IMR-90 (cell line): ENCODE data around the gene SLN. TPM values are rescaled to one million over a fixed set of nuclear protein-coding genes. Genes with fewer than 3 reads are reported as not detected.

Experiments
- ATAC-seq: fragments of 200-7000 bp; cut with Tn5 transposase; 2 replicates; pipeline ENCODE4 v1.9.1; 2020; ENCODE audit warnings: low read depth, mild to moderate bottlenecking, moderate library complexity
- BruUV-seq: library from RNA; stranded (reverse); fragments of 400-500 nt; replicated peaks from 2 replicates; lab custom pipeline; 2021; lab: Mats Ljungman, UMichigan
- CTCF ChIA-PET: fragments of 300-600 bp; formaldehyde crosslinking; extraction: SDS; loops from one replicate; lab custom pipeline; 2021; ENCODE audit warnings: antibody characterized with exemption; lab: Yijun Ruan, JAX
- POLR2A ChIA-PET: fragments of 300-600 bp; sonication (Branson Sonifier 250); formaldehyde crosslinking; loops from one replicate; lab custom pipeline; 2022; ENCODE audit warnings: antibody characterized with exemption; ENCODE audit not compliant: unreplicated experiment; lab: Charles Lee
- DNase-seq: peaks from one replicate; pipeline ENCODE4 v3.0.0; 2013
- H2AFZ ChIP-seq: replicated peaks from 2 replicates; pipeline ENCODE3; 2013; ENCODE audit warnings: low read length, mild to moderate bottlenecking; ENCODE audit not compliant: poor library complexity
- H2AK5ac ChIP-seq: 2 replicates; pipeline ENCODE4 v1.6.1; 2013; ENCODE audit warnings: low read depth, low read length, inconsistent platforms
- H2AK9ac ChIP-seq: replicated peaks from 2 replicates; pipeline ENCODE3; 2013; ENCODE audit warnings: mild to moderate bottlenecking, low read depth, low read length, moderate library complexity; ENCODE audit not compliant: poor library complexity
- H2BK120ac ChIP-seq: 2 replicates; pipeline ENCODE4 v1.6.1; 2013; ENCODE audit warnings: low read depth, low read length, inconsistent platforms
- H2BK15ac ChIP-seq: 3 replicates; pipeline ENCODE4 v1.6.1; 2013; ENCODE audit warnings: low read depth, low read length, inconsistent platforms
- H2BK20ac ChIP-seq: 2 replicates; pipeline ENCODE4 v1.6.1; 2013; ENCODE audit warnings: low read depth, mild to moderate bottlenecking, inconsistent platforms, low read length, moderate library complexity
- H2BK5ac ChIP-seq: 2 replicates; pipeline ENCODE4 v1.6.1; 2013; ENCODE audit warnings: mild to moderate bottlenecking, low read depth, low read length, inconsistent platforms; ENCODE audit not compliant: poor library complexity, severe bottlenecking
- H3K14ac ChIP-seq: replicated peaks from 2 replicates; pipeline ENCODE4 v1.6.1; 2013; ENCODE audit warnings: low read depth, low read length, inconsistent platforms
- H3K18ac ChIP-seq: 2 replicates; pipeline ENCODE4 v1.6.1; 2013; ENCODE audit warnings: low read depth, low read length, control low read depth
- H3K23ac ChIP-seq: 2 replicates; pipeline ENCODE4 v1.6.1; 2013; ENCODE audit warnings: low read depth, low read length, inconsistent platforms
- H3K27ac ChIP-seq: 2 replicates; pipeline ENCODE4 v1.5.1; 2013; ENCODE audit warnings: mild to moderate bottlenecking, control low read depth, low read length; ENCODE audit not compliant: insufficient read depth
- H3K27me3 ChIP-seq: 2 replicates; pipeline ENCODE4 v1.6.1; 2013; ENCODE audit warnings: low read length; ENCODE audit not compliant: control insufficient read depth, insufficient read depth
- H3K36me3 ChIP-seq: 2 replicates; pipeline ENCODE4 v1.6.1; 2013; ENCODE audit warnings: low read length, mixed read lengths; ENCODE audit not compliant: control insufficient read depth, insufficient read depth
- H3K4ac ChIP-seq: 2 replicates; pipeline ENCODE4 v1.6.1; 2013; ENCODE audit warnings: low read depth, low read length, inconsistent platforms
- H3K4me1 ChIP-seq: 2 replicates; pipeline ENCODE4 v1.6.1; 2013; ENCODE audit warnings: low read length, mixed read lengths; ENCODE audit not compliant: control insufficient read depth, insufficient read depth
- H3K4me2 ChIP-seq: 2 replicates; pipeline ENCODE4 v1.6.1; 2013; ENCODE audit warnings: low read depth, mild to moderate bottlenecking, control low read depth, low read length, moderate library complexity
- H3K4me3 ChIP-seq: 2 replicates; pipeline ENCODE4 v1.5.1; 2013; ENCODE audit warnings: low read depth, mild to moderate bottlenecking, control low read depth, low read length, moderate library complexity; ENCODE audit not compliant: insufficient read depth
- H3K56ac ChIP-seq: 2 replicates; pipeline ENCODE4 v1.6.1; 2013; ENCODE audit warnings: low read length, inconsistent platforms; ENCODE audit not compliant: insufficient read depth; ENCODE audit errors: extremely low read depth
- H3K79me1 ChIP-seq, 2 experiments: 2 replicates each; pipeline ENCODE4 v1.6.1; 2013; ENCODE audit warnings: low read length in 2 of 2, inconsistent platforms in 1 of 2, low read depth in 1 of 2
- H3K9ac ChIP-seq: 2 replicates; pipeline ENCODE4 v1.6.1; 2013; ENCODE audit warnings: low read depth, low read length, control low read depth
- H3K9me1 ChIP-seq: 2 replicates; pipeline ENCODE4 v1.6.1; 2013; ENCODE audit warnings: low read length, inconsistent platforms; ENCODE audit not compliant: insufficient read depth
- H3K9me3 ChIP-seq: 2 replicates; pipeline ENCODE4 v1.6.1; 2013; ENCODE audit warnings: low read length; ENCODE audit not compliant: control insufficient read depth, insufficient read depth
- H4K20me1 ChIP-seq: 2 replicates; pipeline ENCODE4 v1.6.1; 2013; ENCODE audit warnings: low read length, inconsistent platforms; ENCODE audit not compliant: insufficient read depth
- H4K5ac ChIP-seq: 2 replicates; pipeline ENCODE4 v1.6.1; 2013; ENCODE audit warnings: mild to moderate bottlenecking, low read depth, low read length, control low read depth
- H4K8ac ChIP-seq, 2 experiments: 2 replicates each; pipeline ENCODE4 v1.6.1; 2013; ENCODE audit warnings: low read depth in 2 of 2, low read length in 2 of 2, control low read depth in 1 of 2, inconsistent platforms in 1 of 2
- H4K91ac ChIP-seq: 2 replicates; pipeline ENCODE4 v1.6.1; 2013; ENCODE audit warnings: low read depth, low read length, inconsistent platforms; ENCODE audit not compliant: insufficient read depth
- CEBPB ChIP-seq: IDR thresholded peaks from 2 replicates; pipeline ENCODE4 v1.6.1; 2012; ENCODE audit warnings: low read depth, low read length, improper control_type of control experiment
- SMC3 ChIP-seq: fragments of 150-350 bp; IDR thresholded peaks from 2 replicates; pipeline ENCODE4 v1.6.1; 2016; ENCODE audit warnings: low read depth, mild to moderate bottlenecking, antibody characterized with exemption, low read length, moderate library complexity
- WGBS, 2 experiments: methylation state at CpG; one replicate each; pipeline versions ENCODE4 v1.1.5 to v1.1.7; 2013; ENCODE audit warnings: missing lambda C conversion rate in 2 of 2; ENCODE audit not compliant: insufficient read length in 1 of 2; ENCODE audit errors: extremely low coverage in 2 of 2; 5-methylcytosine and 5-hydroxymethylcytosine counted together
- dilution Hi-C: fragments of 300-500 bp; cut with HindIII; formaldehyde crosslinking; loops from one replicate; pipeline ENCODE4 v1.14.3; 2018; ENCODE audit warnings: low sequenced_read_pairs; ENCODE audit not compliant: unreplicated experiment
- in situ Hi-C: fragments of 300-500 bp; cut with MboI; formaldehyde crosslinking; loops from 3 replicates; pipeline ENCODE4 v1.14.3; 2019; ENCODE audit warnings: low sequenced_read_pairs, inconsistent platforms, mixed read lengths
- intact Hi-C: fragments of 100-400 bp; cut with micrococcal nuclease; formaldehyde crosslinking; loops from 2 replicates; pipeline ENCODE4 v1.10.0; 2022
- polyA plus RNA-seq, 3 experiments: library from polyadenylated mRNA; depleted of rRNA; stranded (reverse); fragments of >200 nt; gene quantifications; 2 replicates each; pipeline ENCODE4 v1.2.3, GENCODE V29; 2012; ENCODE audit warnings: low replicate concordance in 1 of 3
- total RNA-seq: library from RNA; depleted of rRNA; stranded (reverse); fragments of >200 nt; gene quantifications from 2 replicates; pipeline ENCODE4 v1.2.3, GENCODE V29; 2012

Gene SLN
- total and polyA plus RNA-seq, 2 of the 4 experiments (the other 2 are of a cell fraction) = not detected

- no peaks in the 10 kb centered on the region for H3K36me3 ChIP-seq
- no peaks in the 10 kb centered on the region for H4K20me1 ChIP-seq
- H3K23ac ChIP-seq = no peak overlapping the region
- no peak overlapping the region for H3K4ac ChIP-seq
- ATAC-seq (no peak), DNase-seq (no peak)
- TF ChIP-seq SMC3 = no peak
- TF ChIP-seq CEBPB = no peak
- intact Hi-C loops = no loop called here
- no peak overlapping the region for H4K8ac ChIP-seq
- dilution Hi-C loops = no loop called here
- CTCF ChIA-PET = interaction anchor here (0.5 to 1.7 kb wide), 2 partner anchors 8 to 1091 kb away, joined by 3 to 5 read pairs; no protein-coding TSS in a partner anchor
- H3K18ac ChIP-seq = no peak overlapping the region
- H3K9me1 ChIP-seq = no peaks in the 10 kb centered on the region
- H2AFZ ChIP-seq = no peak overlapping the region
- H3K9ac ChIP-seq = no peak overlapping the region
- H4K91ac ChIP-seq = no peak overlapping the region
- no peaks in the 10 kb centered on the region for H3K9me3 ChIP-seq
- WGBS, 2 experiments = 83% methylated on average over 2 of the region's 10 CpGs; no CpG with 5 or more reads in 1 of the 2 experiments
- no peak overlapping the region for H3K14ac ChIP-seq
- no peak overlapping the region for H3K56ac ChIP-seq
- POLR2A ChIA-PET = no interaction called here
- H2BK15ac ChIP-seq = no peak overlapping the region
- no TSS peak for BruUV-seq
- H3K27me3 ChIP-seq = no peaks in the 10 kb centered on the region; the same call in 1 of the 2 replicates
- no peak overlapping the region for H3K27ac ChIP-seq
- no peak overlapping the region for H3K4me2 ChIP-seq
- in situ Hi-C loops = no loop called here
- H2BK20ac ChIP-seq = no peak overlapping the region
- H3K4me3 ChIP-seq = no peak overlapping the region
- H4K5ac ChIP-seq = no peak overlapping the region
- no peak overlapping the region for H2AK5ac ChIP-seq
- H2BK120ac ChIP-seq = no peak overlapping the region
- no peak overlapping the region for H2BK5ac ChIP-seq
- H3K79me1 ChIP-seq = no peaks in the 10 kb centered on the region
- no peak overlapping the region for H2AK9ac ChIP-seq
- no peaks in the 10 kb centered on the region for H3K4me1 ChIP-seq
These were observed 20.8 kb upstream of the SLN start for GRCh38 chr11:107732689-107733051.
